Transverse colon (tissue), 4 donors: ENCODE results near the gene TIPARP. TPM values are rescaled to one million over a fixed set of nuclear protein-coding genes. Genes with fewer than 3 reads are reported as not detected.

Experiments
- DNase-seq: peaks from one replicate; pipeline ENCODE4 v3.0.0-alpha.2; 2019
- H3K27ac ChIP-seq, 4 donors: fragments of 200-600 bp; sonication (generic); 2 replicates each; pipeline ENCODE4 v1.5.1; 2016 to 2018; ENCODE audit warnings: inconsistent platforms in 4 of 4
- H3K27me3 ChIP-seq: fragments of 200-600 bp; sonication (generic); 2 replicates; pipeline ENCODE4 v1.5.1; 2017; ENCODE audit warnings: inconsistent platforms
- H3K36me3 ChIP-seq, 4 donors: fragments of 200-600 bp; sonication (generic); 2 replicates each; pipeline ENCODE4 v1.5.1; 2017 to 2019; ENCODE audit warnings: inconsistent platforms in 4 of 4
- H3K4me1 ChIP-seq, 4 donors: fragments of 200-600 bp; sonication (generic); 2 replicates each; pipeline ENCODE4 v1.5.1; 2017 to 2020; ENCODE audit warnings: inconsistent platforms in 4 of 4
- H3K4me3 ChIP-seq, 4 donors: fragments of 200-600 bp; sonication (generic); 1 replicate in 1 of 4; 2 replicates in 3 of 4; pipeline versions ENCODE4 v1.5.1 to v1.6.1; 2017 to 2019; ENCODE audit warnings: inconsistent platforms in 4 of 4
- H3K9me3 ChIP-seq, 2 donors: fragments of 200-600 bp; sonication (generic); 2 replicates each; pipeline ENCODE4 v1.5.1; 2017 to 2019; ENCODE audit warnings: inconsistent platforms in 2 of 2
- EP300 ChIP-seq: sonication (generic); formaldehyde crosslinking; IDR thresholded peaks from one replicate; pipeline ENCODE4 v1.6.1; 2017; ENCODE audit warnings: antibody characterized with exemption, low read depth
- POLR2A ChIP-seq: fragments of 450-650 bp; IDR thresholded peaks from one replicate; pipeline ENCODE4 v1.6.1; 2016; ENCODE audit warnings: antibody characterized with exemption, mild to moderate bottlenecking, moderate library complexity
- POLR2AphosphoS5 ChIP-seq, 3 donors: sonication (generic); formaldehyde crosslinking; IDR thresholded peaks; one replicate each; pipeline ENCODE4 v1.6.1; 2016; ENCODE audit warnings: antibody characterized with exemption in 3 of 3
- WGBS, 2 donors: methylation state at CpG; one replicate each; pipeline ENCODE4 v1.1.5; 2018; ENCODE audit warnings: low coverage in 1 of 2; 5-methylcytosine and 5-hydroxymethylcytosine counted together
- in situ Hi-C, 4 donors: fragments of 200-750 bp; cut with MboI; loops; one replicate each; pipeline versions ENCODE4 v1.15.0 to v1.15.1; 2017; ENCODE audit warnings: low sequenced_read_pairs in 3 of 4, low pct_ligation_motif_present in 1 of 4, low pct_unique_long_range_greater_than_20kb in 1 of 4
- intact Hi-C: fragments of 100-400 bp; cut with DNase I; formaldehyde crosslinking; loops from one replicate; pipeline ENCODE4 v1.15.1; 2023; ENCODE audit warnings: low total_unique reads
- total RNA-seq, 4 donors: library from RNA; depleted of rRNA; stranded (reverse); fragments of >200 nt; gene quantifications; one replicate each; pipeline ENCODE4 v1.1.0, GENCODE V29; 2016
- TF ChIP-seq, protein P1 (sequence below), 5 experiments: fragments of 200-600 bp in 3 of 5; fragments of 450-650 bp in 2 of 5; sonication (generic) in 3 of 5; IDR thresholded peaks; 1 replicate in 2 of 5; 2 replicates in 3 of 5; pipeline ENCODE4 v1.5.1; 2016 to 2017; ENCODE audit warnings: antibody characterized with exemption in 5 of 5, inconsistent platforms in 3 of 5, mild to moderate bottlenecking in 2 of 5, moderate library complexity in 1 of 5

The TIPARP gene
- total RNA-seq, 4 donors from 2014 or later = 11.9 to 47.1 (median 34.3) TPM

DNA sequence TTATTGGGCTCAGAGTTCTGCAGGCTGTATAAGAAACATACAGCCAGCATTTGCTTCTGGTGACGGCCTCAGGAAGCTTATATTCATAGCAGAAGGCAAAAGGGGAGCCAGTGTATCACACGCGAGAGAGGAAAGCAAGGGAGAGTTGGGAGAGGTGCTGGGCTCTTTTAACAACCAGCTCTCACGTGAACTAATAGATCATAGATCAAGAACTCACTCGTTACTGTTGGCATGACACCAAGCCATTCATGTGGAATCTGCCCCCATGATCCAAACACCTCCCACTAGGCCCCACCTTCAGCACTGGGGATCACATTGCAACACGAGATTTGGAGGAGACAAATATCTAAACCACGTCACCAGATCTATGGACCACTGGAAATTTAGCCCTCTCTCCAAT, 70.2 kb downstream of the TIPARP start:
- Histone ChIP-seq H3K9me3 (no peaks in the 10 kb centered on the region), H3K27ac (no peak overlapping the region), H3K27me3 (no peaks in the 10 kb centered on the region), H3K4me3 (no peak overlapping the region), H3K4me1 (no peaks in the 10 kb centered on the region), H3K36me3 (no peaks in the 10 kb centered on the region)
- WGBS, 2 donors = 80 to 85% methylated on average over 6 to 7 of the region's 7 CpGs
- no peak for DNase-seq
- TF ChIP-seq, protein P1, sequence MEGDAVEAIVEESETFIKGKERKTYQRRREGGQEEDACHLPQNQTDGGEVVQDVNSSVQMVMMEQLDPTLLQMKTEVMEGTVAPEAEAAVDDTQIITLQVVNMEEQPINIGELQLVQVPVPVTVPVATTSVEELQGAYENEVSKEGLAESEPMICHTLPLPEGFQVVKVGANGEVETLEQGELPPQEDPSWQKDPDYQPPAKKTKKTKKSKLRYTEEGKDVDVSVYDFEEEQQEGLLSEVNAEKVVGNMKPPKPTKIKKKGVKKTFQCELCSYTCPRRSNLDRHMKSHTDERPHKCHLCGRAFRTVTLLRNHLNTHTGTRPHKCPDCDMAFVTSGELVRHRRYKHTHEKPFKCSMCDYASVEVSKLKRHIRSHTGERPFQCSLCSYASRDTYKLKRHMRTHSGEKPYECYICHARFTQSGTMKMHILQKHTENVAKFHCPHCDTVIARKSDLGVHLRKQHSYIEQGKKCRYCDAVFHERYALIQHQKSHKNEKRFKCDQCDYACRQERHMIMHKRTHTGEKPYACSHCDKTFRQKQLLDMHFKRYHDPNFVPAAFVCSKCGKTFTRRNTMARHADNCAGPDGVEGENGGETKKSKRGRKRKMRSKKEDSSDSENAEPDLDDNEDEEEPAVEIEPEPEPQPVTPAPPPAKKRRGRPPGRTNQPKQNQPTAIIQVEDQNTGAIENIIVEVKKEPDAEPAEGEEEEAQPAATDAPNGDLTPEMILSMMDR (IDR thresholded peaks at IDR 0.05) = no peak
- TF ChIP-seq POLR2AphosphoS5 (IDR thresholded peaks at IDR 0.05) (no peak), EP300 (no peak), POLR2A (no peak)
- intact Hi-C loops (no loop called here), in situ Hi-C loops (no loop called here)

DNA sequence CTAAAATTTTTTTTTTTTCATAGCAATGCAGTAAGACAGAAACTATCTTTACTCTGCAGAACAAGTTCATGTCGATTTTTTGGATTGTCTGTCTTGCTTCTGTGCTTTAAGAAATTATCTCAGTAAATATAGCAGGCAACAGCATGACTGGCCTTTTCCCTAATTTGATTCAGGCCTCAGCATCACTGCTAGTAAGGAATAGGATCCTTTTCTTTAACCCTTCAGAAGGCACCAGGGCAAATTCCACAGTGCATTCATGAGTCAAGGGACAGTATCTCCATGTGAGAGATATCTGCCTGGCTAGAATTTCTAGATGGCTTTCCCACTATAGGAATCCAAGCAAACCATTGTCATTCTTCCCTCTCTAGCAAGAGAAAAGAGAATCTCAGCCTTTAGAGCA, 71.4 kb downstream of the TIPARP start:
- Histone ChIP-seq H3K36me3 (no peaks in the 10 kb centered on the region), H3K9me3 (no peaks in the 10 kb centered on the region), H3K27me3 (no peaks in the 10 kb centered on the region), H3K4me1 (no peaks in the 10 kb centered on the region), H3K27ac (no peak overlapping the region), H3K4me3 (no peak overlapping the region)
- intact Hi-C loops (no loop called here), in situ Hi-C loops (no loop called here)
- 84 to 100% methylated on average over 1 of the region's 1 CpG for WGBS, 2 donors
- TF ChIP-seq, protein P1 (IDR thresholded peaks at IDR 0.05) = no peak
- no peak for TF ChIP-seq POLR2AphosphoS5 (IDR thresholded peaks at IDR 0.05)
- TF ChIP-seq EP300 = no peak
- TF ChIP-seq POLR2A = no peak
- no peak for DNase-seq

DNA sequence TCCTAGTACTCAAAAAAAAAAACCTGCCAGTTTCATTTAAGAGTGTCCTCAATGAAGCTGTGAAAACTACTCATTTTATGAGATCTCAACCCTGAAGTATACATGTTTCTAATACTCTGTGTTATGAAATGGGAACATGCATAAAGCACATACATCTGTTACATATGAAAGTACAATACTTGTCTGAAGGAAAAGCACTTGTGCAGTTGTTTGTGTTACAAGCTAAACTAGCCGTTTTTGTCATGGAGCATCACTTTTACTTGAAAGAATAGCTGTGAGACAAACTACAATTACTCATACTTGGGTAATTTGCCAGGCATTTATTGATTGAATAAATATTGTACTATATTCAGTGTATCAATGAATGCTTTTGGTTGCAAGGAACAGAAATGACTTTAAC, 72.7 kb downstream of the TIPARP start:
- Histone ChIP-seq H3K36me3 (no peaks in the 10 kb centered on the region), H3K27me3 (no peaks in the 10 kb centered on the region), H3K27ac (no peak overlapping the region), H3K4me3 (no peak overlapping the region), H3K9me3 (no peaks in the 10 kb centered on the region), H3K4me1 (no peaks in the 10 kb centered on the region)
- no peak for DNase-seq
- in situ Hi-C loops = no loop called here
- WGBS, 2 donors = 69 to 75% methylated on average over 1 of the region's 1 CpG
- intact Hi-C loops = no loop called here
- TF ChIP-seq POLR2A (no peak), POLR2AphosphoS5 (IDR thresholded peaks at IDR 0.05) (no peak), EP300 (no peak)
- TF ChIP-seq, protein P1 (IDR thresholded peaks at IDR 0.05) = no peak

DNA sequence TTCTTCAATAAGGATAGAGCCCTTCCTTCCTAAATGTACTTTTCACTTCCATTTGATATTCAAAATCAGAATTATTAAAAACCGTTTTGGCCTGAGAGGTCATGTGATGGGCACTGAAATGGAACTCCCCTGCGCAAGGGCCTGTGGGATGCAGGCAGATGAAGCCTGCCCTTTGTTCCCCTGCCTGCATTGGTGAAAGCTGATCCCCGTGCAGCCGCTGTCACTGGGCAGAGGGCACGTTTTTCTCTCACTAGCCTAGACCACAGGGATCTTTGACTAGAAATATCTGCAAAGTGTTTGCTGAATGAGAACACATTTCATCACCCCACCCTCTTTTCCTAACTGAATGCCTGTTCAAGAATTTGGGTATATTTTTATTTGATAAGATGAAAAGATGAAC, 74.9 kb downstream of the TIPARP start:
- DNase-seq = no peak
- no peaks in the 10 kb centered on the region for H3K27me3 ChIP-seq
- no peaks in the 10 kb centered on the region for H3K9me3 ChIP-seq
- TF ChIP-seq POLR2A (no peak), POLR2AphosphoS5 (IDR thresholded peaks at IDR 0.05) (no peak), EP300 (no peak)
- TF ChIP-seq, protein P1 (IDR thresholded peaks at IDR 0.05) = no peak
- in situ Hi-C loops = no loop called here
- 60 to 81% methylated on average over 1 to 5 of the region's 5 CpGs for WGBS, 2 donors
- H3K4me1 ChIP-seq = no peaks in the 10 kb centered on the region
- intact Hi-C loops = no loop called here
- no peak overlapping the region for H3K27ac ChIP-seq
- H3K4me3 ChIP-seq = no peak overlapping the region
- H3K36me3 ChIP-seq = no peaks in the 10 kb centered on the region
